HT-29 (cell line): ENCODE measurements around the gene LRRC1. TPM values are rescaled to one million over a fixed set of nuclear protein-coding genes. Genes with fewer than 3 reads are reported as not detected.
A peak's percentile ranks its signal among the peaks of the same experiment; 100 is the strongest.

ENCODE experiments used
- DNase-seq: peaks from one replicate; pipeline ENCODE4 v3.0.0-alpha.2; 2015; ENCODE audit warnings: low spot score
- total RNA-seq: library from RNA; depleted of rRNA; stranded (reverse); fragments of >200 nt; shearing (Covaris generic); gene quantifications from 2 replicates; pipeline ENCODE4 v1.2.3, GENCODE V29; 2014

LRRC1 gene
- total RNA-seq, 1 experiment from 2014 or later, result 64.0 TPM

DNA sequence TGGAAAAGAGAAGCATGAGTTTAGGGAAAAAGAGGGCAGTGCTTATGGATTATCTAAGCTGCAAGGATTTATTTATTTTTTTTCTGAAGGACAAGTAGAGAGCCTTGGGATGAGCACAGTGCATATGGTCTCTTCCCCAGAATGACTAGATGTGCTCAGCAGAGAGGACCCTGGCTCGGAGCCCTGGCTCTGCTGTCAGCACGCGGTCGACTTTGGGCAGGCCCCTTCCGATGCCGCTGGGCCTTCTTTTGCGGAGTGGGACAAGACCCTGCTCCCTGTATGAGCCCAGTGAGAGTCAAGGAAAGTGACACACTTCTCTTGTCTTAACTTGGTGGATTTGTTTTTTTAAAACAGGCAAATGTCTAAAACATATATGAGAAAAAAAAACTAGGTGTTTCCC is 51.4 kb downstream of the LRRC1 start:
- no peak for DNase-seq

DNA sequence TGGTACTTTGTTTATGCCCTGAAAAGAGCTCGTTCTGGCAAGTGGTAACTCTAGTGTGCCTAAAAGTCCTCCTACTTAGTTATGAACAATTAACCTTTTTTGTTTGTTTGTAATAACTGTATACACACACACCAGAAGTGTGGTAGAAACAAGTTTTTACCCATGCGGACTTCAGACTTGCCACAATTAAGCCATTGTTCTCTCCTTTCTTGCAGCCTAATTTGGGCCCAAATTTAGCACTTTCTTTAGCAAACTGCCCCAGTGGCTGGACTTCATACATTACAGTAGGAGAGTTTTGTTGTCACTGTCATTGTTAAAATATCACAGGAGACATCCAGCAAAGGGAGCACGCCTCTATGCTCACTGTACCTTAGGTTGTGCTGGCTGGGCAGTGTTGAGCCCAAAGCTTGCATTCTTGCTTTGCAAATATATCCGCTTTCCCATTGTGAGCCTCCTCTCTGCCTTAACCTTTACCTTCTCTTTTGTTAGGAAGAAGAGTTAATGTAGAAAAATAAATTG is 53.0 kb downstream of the LRRC1 start:
- DNase-seq, result no peak

DNA sequence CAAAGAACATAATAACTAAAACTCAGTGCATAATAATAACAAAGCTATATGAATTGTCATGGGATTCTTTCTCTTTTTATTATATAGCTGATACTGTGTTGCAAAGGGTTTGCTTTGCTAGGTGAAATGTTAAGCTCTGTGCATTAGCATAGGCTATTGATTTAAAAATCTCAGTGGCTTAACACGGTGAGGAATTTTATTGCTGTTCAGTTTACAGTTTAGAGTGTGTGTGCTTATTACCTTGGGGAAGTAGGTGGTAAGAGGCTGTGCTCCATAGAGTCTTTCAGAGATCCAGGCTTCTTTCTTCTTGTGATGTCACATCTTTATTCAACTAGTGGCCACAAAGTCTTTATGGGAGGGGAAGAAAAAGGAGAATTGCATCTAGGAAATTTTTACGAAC is 55.7 kb downstream of the LRRC1 start:
- DNase-seq, result no peak

DNA sequence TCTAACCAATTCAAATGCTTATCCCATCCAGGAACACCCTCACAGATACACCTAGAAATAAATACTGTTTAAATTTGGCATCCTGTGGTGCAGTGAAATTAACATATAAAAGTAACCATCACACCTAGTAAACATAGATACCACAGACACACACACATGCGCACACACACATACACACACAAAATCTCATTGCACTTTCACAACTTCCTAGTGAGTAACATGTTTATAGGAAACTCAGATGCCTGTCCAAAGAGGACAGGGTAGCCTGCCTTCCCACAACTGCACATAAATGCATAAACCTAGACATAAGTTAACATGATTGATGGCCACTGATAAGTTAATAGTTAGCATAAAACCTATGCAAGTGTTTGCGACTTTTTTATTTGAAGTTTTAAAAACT is 56.8 kb downstream of the LRRC1 start:
- no peak for DNase-seq

DNA sequence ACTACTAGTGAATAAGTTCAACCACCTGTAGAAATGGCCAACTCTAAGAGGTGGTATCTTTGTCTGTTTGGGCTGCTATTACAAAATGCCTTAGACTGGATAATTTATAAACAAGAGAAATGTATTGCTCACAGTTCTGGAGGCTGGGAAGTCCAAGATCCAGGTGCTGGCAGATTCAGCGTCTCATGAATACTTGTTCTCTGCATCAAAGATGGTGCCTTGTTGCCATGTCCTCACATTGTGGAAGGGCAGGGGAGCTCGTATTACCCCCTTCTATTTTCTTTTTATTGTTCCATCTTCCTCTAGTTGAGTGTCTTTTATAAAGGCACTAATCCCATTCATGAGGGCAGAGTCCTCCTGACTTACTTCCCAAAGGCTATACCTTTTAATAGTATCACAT is 58.0 kb downstream of the LRRC1 start:
- DNase-seq, result no peak

DNA sequence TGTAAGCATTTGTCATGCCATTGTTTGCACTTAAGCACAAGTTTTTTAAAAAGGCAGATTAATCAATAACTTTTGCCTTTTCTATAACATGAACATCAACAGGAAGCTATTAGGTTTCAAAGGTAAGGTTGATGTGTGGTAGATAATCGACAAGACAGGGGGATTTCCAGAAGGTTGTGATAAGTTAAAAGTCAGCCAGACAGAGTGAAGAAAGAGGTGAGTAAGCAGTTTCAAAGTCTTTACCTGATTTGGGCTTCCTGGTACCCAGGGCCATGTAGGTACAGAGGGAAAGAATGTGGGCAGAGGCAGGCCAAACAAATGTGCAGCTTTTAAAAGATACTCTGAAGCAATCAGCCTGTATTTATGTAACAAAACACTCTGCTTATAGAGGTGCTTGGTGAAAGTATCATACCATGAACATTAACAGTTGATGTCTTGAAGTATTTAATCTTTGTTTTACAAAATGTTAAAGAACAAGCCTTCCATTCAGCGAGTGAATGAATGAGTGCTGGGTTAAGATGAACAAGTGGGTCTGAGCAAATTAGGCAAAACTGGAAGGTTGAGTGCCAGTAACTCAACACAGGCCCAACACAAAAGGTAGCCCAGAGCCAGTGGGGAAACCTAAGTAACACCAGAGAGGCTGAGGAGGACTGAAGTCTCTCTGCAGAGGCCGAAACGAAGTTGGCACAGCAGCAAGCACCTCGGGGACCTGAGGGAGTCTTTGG is 60.2 kb downstream of the LRRC1 start:
- DNase-seq, result peak; percentile 71

DNA sequence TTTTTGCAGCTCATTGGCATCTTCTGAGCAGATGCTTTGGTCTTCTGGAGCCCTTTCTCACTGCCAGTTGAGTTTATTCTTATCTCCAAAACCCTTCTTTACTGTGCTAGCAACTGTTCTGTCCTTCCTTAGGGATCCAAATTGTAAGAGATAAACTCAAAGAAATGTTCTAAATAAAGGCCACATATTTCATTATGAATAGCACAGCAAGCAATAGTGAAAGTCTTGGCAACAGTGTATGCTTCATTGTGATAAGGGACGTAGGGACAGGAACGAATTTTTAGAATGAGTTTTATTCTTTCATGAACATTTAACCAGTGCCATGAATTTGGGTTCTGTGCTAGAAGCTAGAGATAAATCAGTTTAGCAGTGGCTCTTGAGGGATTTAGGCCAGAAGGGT is 61.1 kb downstream of the LRRC1 start:
- DNase-seq, result no peak

DNA sequence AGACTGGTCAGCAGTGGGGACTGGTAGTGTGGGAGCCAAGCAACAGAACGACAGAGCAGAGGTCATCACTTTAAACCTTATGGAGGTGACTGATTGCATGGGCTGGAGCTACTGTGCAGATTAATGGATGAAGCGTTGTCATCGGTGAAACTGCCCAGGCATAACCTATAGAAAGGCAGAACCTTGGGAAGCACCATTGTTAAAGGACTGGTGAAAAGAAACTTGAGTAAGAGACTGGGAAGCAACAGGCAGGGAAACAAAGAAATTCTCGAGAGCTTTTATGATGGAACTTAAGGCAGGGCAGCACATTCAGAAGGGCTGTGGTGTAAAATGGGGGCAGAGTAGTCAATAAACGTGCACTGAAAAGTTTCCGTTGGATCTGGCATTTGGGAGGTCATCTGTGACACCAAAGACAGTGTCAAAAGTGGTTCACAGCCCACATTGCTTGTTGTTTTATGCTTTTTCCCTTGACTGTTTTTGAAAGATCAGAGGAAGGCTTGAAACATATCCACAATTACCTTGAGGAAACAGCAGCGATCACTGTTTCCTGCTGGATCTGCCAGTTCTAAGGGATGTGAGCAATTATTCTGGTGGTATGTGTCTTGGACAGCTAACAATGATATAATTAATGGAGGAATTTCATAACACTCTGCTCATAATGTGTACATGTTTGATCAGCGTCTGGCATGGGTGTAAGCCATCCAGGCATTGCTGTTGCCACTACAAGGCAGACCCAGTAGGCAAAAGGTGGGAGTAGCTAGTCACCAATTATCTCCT is 62.7 kb downstream of the LRRC1 start:
- no peak for DNase-seq

DNA sequence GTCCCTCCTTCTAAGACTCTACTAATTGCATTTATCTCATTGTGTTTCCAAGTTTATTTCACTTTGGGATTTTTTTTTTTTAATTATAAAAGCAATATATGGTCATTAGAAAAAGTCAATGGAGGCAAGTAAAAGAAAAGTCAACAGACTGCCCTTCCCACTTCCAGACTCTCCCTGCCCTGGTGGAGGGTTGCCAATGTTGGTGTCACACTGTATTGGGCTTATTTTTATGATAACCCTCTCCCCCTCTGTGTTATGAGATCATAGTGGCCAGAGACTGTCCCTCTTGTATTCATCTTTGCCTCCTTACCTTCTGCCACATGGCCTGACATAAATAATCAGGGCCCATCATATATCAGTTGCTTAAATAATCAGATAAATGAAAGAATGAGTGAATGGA is 63.4 kb downstream of the LRRC1 start:
- DNase-seq, result no peak

DNA sequence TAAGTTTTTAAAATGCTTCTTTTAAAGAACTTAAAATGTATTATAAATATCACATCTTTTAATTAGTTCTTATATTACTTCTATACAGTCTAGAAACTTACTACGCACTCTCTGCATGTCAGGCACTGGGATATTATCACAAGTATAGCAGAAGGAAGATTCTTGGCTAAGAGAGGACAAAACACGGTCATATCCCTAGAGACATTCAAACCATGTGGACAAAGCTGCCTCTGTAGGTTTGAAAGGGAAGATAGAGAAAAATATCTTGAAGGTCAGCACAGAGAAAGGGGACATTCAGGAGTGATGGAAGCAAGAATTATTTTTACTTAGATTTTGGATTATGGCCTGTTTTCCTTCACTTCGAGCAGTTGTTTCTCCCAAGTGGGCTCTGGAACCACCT is 64.1 kb downstream of the LRRC1 start:
- no peak for DNase-seq

DNA sequence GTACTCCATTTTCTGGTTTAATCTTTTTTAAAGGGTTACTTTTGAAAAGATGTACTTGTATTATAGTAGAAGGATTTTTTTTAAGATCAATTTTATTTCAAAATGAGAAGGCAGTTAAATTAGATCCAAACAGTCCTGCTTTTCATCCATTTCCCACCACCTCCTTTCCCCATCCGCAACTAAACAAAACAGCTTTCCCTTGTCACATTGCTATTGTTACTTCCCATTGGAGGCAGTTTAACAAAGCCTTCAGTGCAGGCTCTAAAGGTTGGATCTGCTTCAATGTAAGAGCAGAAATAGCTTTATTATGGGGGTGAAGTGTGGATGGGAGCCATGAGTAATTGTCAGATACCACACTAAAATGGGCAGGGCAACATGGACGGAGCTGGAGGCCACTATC is 65.7 kb downstream of the LRRC1 start:
- no peak for DNase-seq

DNA sequence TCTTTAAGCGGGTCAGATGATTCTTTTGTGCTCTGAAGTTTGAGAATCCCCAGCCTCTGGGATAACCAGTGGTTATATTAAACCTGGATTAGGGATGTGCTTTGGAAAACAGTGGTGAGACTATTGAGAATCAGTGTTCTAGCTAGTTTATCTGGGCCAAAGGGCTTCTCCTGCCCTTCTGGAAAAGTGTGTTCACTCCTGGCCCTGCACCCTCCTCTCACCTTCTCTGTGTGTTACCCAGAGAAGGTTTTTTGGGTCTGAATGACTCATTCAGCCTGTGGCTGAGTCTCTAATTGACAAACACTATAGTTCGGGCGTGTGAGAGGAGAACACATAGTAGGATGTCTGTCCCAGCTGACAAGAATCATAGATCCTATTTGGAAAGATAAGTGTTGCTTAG is 66.7 kb downstream of the LRRC1 start:
- no peak for DNase-seq

DNA sequence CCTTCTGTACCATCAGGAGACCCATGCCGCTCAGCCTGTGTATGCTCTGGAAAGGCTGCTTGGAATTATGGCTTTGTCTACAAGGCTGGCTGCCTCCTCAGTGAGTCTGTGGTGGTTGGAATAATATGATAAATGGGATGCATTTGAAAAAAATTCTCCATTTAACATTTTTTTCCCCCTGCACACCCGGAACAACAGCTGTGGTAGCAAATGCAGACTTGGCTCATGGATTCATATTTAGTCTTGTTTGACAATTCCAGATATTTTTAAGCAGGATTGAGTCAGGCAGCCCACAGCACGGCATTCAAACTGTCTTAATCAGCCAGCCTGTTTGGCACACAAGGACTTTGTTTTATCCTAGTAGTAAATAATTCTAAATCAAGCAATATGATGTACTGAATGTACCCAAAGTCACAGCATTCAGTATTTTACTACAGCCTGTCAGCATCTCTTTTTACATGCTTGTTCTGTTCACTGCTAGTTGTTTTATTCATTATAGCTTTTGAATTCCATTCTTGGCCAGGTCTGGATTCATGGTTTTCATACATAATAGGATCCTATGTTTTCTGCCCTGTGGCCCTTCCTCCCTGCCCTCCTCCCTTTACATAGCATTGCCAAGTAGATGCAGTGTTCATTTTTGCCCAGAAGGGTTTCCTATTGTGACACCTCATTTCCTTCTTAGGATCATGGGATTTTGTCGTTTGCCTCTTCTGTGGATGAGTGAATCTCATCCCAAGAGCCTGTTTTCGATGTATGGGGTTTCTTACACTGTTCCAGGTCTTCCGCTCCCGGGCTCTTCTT is 68.1 kb downstream of the LRRC1 start:
- no peak for DNase-seq

DNA sequence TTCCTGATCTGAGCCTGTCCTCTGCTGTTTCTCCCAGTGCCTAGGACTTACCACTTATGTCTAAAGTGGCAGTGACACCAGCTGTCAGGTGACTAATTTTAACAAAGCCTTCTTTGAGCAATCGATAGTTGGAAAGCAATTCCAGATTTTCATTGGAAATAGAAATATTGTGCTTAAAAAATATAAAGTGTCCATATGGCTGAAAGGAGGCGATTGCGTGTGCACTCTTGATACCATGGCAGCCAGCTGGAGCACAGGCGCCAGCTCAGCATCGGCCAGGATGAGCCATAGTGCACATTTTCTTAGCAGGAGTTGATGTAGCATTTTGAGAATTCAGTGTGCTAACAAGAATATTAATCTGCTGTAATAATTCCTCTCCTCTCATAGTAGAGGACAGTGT is 70.0 kb downstream of the LRRC1 start:
- DNase-seq, result no peak

DNA sequence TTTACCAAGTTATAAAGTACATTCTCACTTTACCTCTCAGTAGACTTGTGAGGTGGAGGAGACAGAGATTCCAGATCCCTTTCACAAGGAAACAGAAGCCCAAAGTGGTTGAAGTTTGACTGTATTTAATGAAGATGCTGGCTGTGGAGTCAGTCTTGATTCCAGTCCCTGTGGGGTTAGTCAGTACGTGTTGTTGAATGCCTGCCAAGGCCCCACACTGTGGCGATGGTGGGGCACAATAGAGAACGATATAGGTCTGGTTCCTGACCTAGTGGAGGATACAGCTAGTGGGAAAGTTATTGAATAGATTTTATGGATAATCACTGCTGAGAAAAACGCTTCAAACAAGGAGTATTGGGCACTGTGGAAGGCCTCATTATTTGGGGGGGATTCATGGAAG is 71.4 kb downstream of the LRRC1 start:
- DNase-seq, result no peak

DNA sequence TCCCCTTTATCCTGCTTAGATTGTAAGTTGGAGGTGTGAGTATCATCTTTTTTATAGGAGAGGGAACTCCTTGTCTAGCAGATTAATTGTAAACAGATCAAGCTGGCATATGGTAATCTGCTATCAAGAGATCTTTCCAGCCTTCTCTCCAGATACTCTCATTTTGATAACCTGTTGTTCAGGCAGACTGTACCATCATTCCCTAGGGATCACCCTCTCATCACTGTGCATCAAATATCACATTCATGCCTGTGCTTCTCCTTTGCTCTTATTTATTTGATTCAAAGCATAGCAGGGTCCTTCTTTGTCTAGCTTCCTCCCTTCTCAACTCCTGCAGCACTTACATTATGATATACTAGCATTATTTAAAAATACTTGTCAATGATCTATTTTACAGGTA is 73.8 kb downstream of the LRRC1 start:
- DNase-seq, result no peak

DNA sequence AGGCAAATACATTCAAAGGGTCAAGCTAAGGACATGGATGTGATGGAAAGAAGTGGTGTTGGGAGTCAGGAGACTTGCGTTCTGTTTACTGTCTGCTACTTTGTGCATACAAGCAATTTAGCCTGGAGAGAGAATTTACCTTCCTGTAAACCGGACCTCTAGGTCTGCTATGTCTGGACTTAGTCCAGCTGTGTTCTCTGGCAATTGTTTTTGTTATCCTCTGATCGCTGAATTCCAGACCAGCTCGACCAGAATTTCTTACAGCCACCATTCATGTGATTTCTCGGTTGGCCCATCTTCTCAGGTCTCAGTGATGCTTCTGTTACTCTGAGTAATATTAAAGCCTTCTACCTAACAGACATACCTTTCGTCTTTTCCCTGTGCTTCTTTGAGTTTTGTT is 75.2 kb downstream of the LRRC1 start:
- DNase-seq, result no peak

DNA sequence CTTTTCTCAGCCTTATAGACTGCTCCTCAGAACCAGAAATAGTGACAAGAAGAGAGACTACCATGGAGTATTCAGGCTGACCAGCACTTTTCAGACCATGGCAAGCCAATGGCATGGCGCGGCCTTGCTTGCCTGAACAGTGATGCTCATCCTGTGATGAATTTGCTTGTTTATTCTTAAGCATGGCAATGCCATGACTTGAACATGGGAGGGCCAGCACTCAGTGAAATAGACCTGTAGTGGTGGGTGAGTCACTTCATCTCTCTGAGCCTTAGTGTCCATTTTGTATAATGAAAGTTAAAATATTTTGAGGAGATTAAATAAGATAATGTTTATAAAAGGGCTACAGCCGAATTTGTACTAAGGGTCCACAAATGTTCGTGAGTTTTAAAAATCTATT is 79.1 kb downstream of the LRRC1 start:
- no peak for DNase-seq

DNA sequence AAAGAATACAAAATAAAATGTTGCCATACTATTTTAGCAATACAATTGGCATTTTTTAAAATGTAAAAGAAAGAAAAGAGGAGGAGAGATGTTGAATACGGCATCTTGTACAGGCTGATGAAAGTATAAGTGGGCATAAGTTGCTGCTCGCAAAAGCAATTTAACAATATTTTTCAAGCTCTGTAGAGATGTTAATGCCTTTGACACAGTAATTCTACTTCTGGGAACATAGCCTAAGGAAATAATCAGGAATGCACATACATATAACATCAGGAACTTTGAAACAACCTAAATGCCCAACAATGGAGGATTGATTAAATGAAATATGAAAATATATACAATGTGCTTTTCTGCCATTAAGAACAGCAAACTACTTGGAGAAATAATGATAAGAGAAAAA is 80.2 kb downstream of the LRRC1 start:
- DNase-seq, result no peak

DNA sequence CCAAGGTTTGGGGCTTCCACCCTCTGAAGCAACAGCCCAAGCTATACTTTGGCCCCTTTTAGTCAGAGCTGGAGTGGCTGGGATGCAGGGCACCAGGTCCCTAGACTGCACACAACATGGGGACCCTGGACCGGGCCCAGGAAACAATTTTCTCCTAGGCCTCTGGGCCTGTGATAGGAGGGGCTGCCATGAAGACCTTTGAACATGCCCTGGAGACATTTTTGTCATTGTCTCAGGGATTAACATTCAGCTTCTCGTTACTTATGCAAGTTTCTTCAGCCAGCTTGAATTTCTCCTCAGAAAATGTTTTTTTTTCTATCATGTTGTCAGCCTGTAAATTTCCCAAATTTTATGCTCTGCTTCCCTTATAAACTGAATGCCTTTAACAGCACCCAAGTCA is 82.3 kb downstream of the LRRC1 start:
- DNase-seq, result no peak

DNA sequence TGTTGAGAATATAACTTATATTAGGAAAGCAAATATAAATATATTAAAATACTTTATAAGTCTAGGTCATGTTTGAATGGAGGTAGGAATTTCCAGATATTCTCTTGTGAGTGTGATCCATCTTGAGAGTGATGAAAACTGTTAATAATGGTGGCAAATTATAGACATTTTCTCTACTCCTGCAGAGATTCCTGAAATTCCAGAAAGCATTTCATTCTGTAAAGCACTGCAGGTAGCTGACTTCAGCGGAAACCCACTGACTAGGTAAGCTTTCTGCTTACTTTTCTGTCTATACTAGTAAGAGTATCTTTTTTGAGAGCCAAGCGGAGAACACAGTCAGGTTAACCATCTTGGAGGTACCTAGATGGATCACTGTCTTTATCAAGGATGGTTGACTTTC is 84.0 kb downstream of the LRRC1 start:
- no peak for DNase-seq

DNA sequence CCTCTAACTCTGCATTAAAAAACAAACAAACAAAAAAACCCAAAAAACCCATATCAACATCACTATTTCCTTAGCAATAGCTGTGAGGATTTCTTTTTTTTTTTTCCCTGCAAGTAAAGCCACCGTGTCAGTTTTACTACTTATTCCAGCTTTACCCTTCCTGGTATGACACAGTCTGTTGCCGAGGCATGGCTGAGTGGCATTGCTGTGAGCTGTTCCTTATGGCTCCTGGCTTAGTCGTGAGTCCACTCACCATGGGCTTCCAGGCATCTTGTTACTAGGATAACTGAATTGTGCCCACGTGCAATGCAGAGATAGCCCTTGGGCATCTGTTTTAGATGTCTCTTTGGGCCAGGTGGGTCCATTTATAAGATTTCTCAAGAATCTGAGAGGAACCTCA is 84.8 kb downstream of the LRRC1 start:
- DNase-seq, result no peak
